Dendritic cell treated with granulocyte-macrophage colony-stimulating factor and Interleukin-4, amounts not matched to agents 40 ng/mL and 50 ng/mL, for 4 days (primary cell): ENCODE data around the gene CD14.
"Not testable (repeated sequence)": the region's sequence is repeated elsewhere in the genome, so short reads cannot be mapped to it uniquely, and the experiment has no call there.

Experiments used
- H3K27ac Mint-ChIP-seq: one replicate; pipeline ENCODE4 v1.8.0; 2022; ENCODE audit warnings: mild to moderate bottlenecking, mixed read lengths
- H3K27me3 Mint-ChIP-seq: one replicate; pipeline ENCODE4 v1.8.0; 2022; ENCODE audit warnings: mild to moderate bottlenecking, mixed read lengths
- H3K36me3 Mint-ChIP-seq: one replicate; pipeline ENCODE4 v1.8.0; 2022; ENCODE audit warnings: low read depth, mixed read lengths
- H3K4me1 Mint-ChIP-seq: one replicate; pipeline ENCODE4 v1.8.0; 2022; ENCODE audit warnings: low read depth, mixed read lengths
- H3K4me3 Mint-ChIP-seq: one replicate; pipeline ENCODE4 v1.8.0; 2022; ENCODE audit warnings: mild to moderate bottlenecking, moderate library complexity, mixed read lengths
- H3K9me3 Mint-ChIP-seq: one replicate; pipeline ENCODE4 v1.8.0; 2022; ENCODE audit warnings: mixed read lengths
- intact Hi-C: fragments of 100-400 bp; cut with micrococcal nuclease; formaldehyde crosslinking; loops from one replicate; pipeline ENCODE4 v1.15.0; 2022

The CD14 gene

DNA sequence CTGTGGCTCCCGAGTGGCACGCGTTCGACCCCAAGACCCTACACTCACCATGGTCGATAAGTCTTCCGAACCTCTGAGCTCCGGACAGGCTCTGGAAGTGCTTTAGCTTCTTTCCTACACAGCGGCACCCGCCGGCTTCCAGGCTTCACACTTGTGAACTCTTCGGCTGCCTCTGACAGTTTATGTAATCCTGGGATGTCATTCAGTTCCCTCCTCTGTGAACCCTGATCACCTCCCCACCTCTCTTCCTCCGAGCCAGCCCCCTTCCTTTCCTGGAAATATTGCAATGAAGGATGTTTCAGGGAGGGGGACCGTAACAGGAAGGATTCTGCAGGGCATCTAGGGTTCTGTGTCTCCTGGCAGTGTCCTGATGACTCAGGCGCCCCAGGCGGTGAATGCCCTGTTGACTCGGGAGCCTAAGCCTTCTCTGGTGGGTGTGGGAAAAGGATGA, at the start of gene CD14:
CD14 (minus strand) TSS at position 155 of the 451 bp plus-strand sequence; CDS start at position 51, 104 bp downstream.
- peaks cover 5% of the 10 kb centered on the region for H3K9me3 Mint-ChIP-seq
- peaks cover 33% of the 10 kb centered on the region for H3K36me3 Mint-ChIP-seq
- H3K27ac Mint-ChIP-seq, result peak within 1 kb of the TSS; percentile 84
- no peaks in the 10 kb centered on the region for H3K27me3 Mint-ChIP-seq
- peaks cover 49% of the 10 kb centered on the region for H3K4me1 Mint-ChIP-seq
- intact Hi-C loops, result no loop called here
- peak within 1 kb of the TSS; percentile 77 for H3K4me3 Mint-ChIP-seq

- H3K36me3 Mint-ChIP-seq, result peaks cover 95% of the 10 kb centered on the region
- no peaks in the 10 kb centered on the region for H3K27me3 Mint-ChIP-seq
- H3K27ac Mint-ChIP-seq, result no peak overlapping the region
- H3K4me3 Mint-ChIP-seq, result no peak overlapping the region
- intact Hi-C loops, result no loop called here
- no peaks in the 10 kb centered on the region for H3K4me1 Mint-ChIP-seq
- H3K9me3 Mint-ChIP-seq, result no peaks in the 10 kb centered on the region
Measured at GRCh38 chr5:140678993-140679392, 46.0 kb upstream of the CD14 start.

- Mint-ChIP-seq H3K4me3 (no peak overlapping the region), H3K4me1 (no peaks in the 10 kb centered on the region), H3K36me3 (peaks cover 95% of the 10 kb centered on the region), H3K27me3 (no peaks in the 10 kb centered on the region), H3K27ac (no peak overlapping the region), H3K9me3 (no peaks in the 10 kb centered on the region)
- intact Hi-C loops, result no loop called here
Measured at GRCh38 chr5:140677947-140678346, 45.0 kb upstream of the CD14 start.

DNA sequence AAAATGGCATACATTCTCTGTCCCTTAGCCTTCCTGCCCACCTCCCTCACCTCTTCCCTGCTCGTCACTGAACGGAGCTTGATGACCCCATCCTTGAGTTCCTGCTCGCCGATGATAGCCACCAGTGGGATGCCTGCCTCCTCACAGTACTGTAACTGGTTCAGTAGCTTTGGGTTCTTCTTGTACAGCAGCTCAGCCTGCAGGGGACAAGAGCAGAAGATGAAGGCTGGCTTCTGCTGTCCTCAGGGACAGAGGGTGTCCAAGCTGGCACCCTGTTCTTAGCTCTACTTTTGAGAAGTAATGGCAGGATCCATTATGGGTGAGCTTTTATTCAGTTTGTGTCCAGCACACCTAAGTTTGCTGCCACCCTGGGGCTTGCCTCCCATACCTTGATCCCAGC, 41.7 kb upstream of the CD14 start:
- Mint-ChIP-seq H3K27me3 (no peaks in the 10 kb centered on the region), H3K9me3 (no peaks in the 10 kb centered on the region), H3K27ac (peak overlapping the region; percentile 6), H3K4me3 (no peak overlapping the region), H3K36me3 (peaks cover 100% of the 10 kb centered on the region), H3K4me1 (no peaks in the 10 kb centered on the region)
- intact Hi-C loops, result no loop called here

GRCh38 chr5:140674211-140674610, 41.2 kb upstream of the CD14 start:
- H3K9me3 Mint-ChIP-seq, result no peaks in the 10 kb centered on the region
- no peaks in the 10 kb centered on the region for H3K27me3 Mint-ChIP-seq
- H3K4me3 Mint-ChIP-seq, result no peak overlapping the region
- H3K36me3 Mint-ChIP-seq, result peaks cover 100% of the 10 kb centered on the region
- H3K27ac Mint-ChIP-seq, result no peak overlapping the region
- no peaks in the 10 kb centered on the region for H3K4me1 Mint-ChIP-seq
- intact Hi-C loops, result no loop called here

- Mint-ChIP-seq H3K9me3 (no peaks in the 10 kb centered on the region), H3K4me1 (no peaks in the 10 kb centered on the region), H3K27me3 (no peaks in the 10 kb centered on the region), H3K36me3 (peaks cover 100% of the 10 kb centered on the region), H3K27ac (no peak within 1 kb of the TSS), H3K4me3 (no peak within 1 kb of the TSS)
- intact Hi-C loops, result no loop called here
Measured at GRCh38 chr5:140673187-140673976, 40.4 kb upstream of the CD14 start, which contains the start of gene DND1. TSS of gene DND1 (minus strand) at chr5:140673576. CDS start at chr5:140673542, 34 bp downstream.

DNA sequence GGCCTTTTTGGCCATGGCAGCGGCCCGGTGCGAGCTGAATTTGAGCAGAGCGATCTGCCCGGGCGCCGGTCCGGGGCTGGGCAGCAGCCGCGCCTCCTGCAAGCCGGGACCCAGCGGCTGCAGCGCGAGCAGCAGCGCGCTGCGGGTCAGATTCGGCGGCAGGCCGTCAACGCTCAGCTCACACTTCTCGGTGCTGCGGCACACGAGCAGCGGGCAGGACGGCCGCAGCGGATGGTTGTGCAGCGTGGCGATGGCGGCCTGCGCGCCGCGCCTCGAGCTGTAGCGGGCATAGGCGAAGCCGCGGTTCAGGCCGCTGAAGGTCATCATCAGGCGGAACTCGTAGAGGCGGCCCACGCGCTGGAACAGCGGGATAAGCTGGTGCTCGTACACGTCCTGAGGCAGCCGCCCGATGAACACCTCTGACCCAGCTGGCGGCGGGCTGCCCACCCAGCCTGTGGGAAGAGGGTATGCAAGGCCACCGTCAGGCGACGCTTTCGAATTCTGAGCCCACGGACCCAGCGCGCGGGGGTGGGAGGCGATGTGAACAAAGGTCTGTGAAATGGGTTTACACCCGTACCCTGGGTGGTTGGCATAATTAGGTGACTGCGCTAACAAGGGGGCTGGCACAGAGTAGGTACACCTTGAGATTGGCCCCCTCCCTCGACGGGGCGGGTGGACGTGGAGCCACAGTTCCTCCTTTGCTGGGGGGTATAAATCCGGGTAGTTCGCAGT, 39.6 kb upstream of the CD14 start:
- intact Hi-C loops, result no loop called here
- no peaks in the 10 kb centered on the region for H3K9me3 Mint-ChIP-seq
- H3K4me3 Mint-ChIP-seq, result no peak overlapping the region
- H3K4me1 Mint-ChIP-seq, result peaks cover 6% of the 10 kb centered on the region
- H3K36me3 Mint-ChIP-seq, result peaks cover 100% of the 10 kb centered on the region
- no peak overlapping the region for H3K27ac Mint-ChIP-seq
- no peaks in the 10 kb centered on the region for H3K27me3 Mint-ChIP-seq

- H3K4me1 Mint-ChIP-seq, result peaks cover 16% of the 10 kb centered on the region
- H3K9me3 Mint-ChIP-seq, result no peaks in the 10 kb centered on the region
- H3K36me3 Mint-ChIP-seq, result peaks cover 100% of the 10 kb centered on the region
- intact Hi-C loops, result no loop called here
- no peak overlapping the region for H3K4me3 Mint-ChIP-seq
- no peaks in the 10 kb centered on the region for H3K27me3 Mint-ChIP-seq
- H3K27ac Mint-ChIP-seq, result no peak overlapping the region
Measured at GRCh38 chr5:140671472-140672125, 38.6 kb upstream of the CD14 start.

GRCh38 chr5:140671035-140671434, 38.1 kb upstream of the CD14 start:
- peaks cover 100% of the 10 kb centered on the region for H3K36me3 Mint-ChIP-seq
- H3K4me1 Mint-ChIP-seq, result peaks cover 22% of the 10 kb centered on the region
- H3K27me3 Mint-ChIP-seq, H3K9me3 Mint-ChIP-seq, intact Hi-C loops, H3K4me3 Mint-ChIP-seq, H3K27ac Mint-ChIP-seq: not testable (repeated sequence)

DNA sequence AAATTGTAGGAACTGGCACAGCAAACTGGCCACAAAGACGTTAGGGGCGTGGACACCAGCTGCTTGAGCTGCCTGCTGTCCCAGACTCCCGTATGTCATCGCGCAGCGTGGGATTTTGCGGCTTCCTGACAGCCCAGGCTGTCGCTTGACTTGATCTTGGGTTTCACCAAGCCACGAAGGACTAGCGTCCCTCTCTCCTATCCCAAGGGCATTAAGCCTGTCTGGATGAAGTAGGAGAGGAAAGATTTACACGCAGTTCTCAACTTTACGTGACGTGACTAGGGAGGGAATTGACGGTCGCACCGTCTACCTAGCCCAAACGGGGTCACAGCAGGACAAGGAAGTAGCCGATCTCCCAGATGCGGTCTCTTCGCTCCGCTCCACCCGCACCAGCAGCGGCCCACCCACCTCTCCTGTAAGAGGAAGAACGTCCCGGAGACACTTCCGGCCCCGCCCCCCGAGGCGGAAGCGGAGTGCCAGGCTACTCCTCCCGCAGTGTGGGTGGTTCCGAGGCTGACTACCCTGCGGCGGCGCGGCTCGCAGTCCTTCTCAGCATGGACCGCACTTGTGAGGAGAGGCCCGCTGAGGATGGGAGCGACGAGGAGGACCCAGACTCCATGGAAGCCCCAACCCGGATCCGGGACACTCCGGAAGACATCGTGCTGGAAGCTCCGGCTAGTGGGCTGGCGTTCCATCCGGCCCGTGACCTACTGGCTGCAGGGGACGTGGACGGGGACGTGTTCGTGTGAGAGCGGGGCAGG, 31.6 kb upstream of the CD14 start, which contains the start of gene WDR55:
WDR55 (plus strand) TSS at position 546 of the 761 bp plus-strand sequence; CDS start at position 555, 9 bp downstream.
- Mint-ChIP-seq H3K9me3 (no peaks in the 10 kb centered on the region), H3K4me1 (peaks cover 48% of the 10 kb centered on the region), H3K4me3 (peak within 1 kb of the TSS; percentile 89), H3K27ac (peak within 1 kb of the TSS; percentile 98), H3K27me3 (no peaks in the 10 kb centered on the region), H3K36me3 (peaks cover 89% of the 10 kb centered on the region)
- intact Hi-C loops, result loop anchor here (1.0 to 10.0 kb wide), 5 partner anchors 17 to 260 kb away; partner anchors contain the start of genes ANKHD1, HARS1, HARS2 and IK

GRCh38 chr5:140664030-140664358, 31.0 kb upstream of the CD14 start:
- peaks cover 89% of the 10 kb centered on the region for H3K36me3 Mint-ChIP-seq
- intact Hi-C loops, result loop anchor here (1.0 to 10.0 kb wide), 5 partner anchors 17 to 259 kb away; partner anchors contain the start of genes ANKHD1, HARS1, HARS2 and IK
- H3K4me3 Mint-ChIP-seq, result peak overlapping the region; percentile 89
- H3K27me3 Mint-ChIP-seq, result no peaks in the 10 kb centered on the region
- H3K4me1 Mint-ChIP-seq, result peaks cover 48% of the 10 kb centered on the region
- peak overlapping the region; percentile 98 for H3K27ac Mint-ChIP-seq
- H3K9me3 Mint-ChIP-seq, result no peaks in the 10 kb centered on the region

DNA sequence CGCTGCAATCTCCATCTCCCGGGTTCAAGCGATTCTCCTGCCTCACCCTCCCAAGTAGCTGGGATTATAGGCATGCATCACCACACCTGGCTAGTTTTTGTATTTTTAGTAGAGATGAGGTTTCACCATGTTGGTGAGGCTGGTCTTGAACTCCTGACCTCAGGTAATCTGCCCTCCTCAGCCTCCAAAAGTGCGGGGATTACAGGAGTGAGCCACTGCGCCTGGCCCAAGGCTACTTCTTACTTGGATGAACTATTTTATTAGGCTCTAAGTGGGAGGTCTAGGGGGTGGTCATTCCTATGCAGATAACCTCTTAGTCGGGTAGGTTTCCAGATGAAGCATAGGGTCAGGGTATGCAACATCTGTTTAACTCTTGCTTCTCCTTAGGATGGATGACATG, 27.4 kb upstream of the CD14 start:
- intact Hi-C loops, result loop anchor here (10.0 kb wide), 1 partner anchor 256 kb away; the partner anchor contains the start of gene ANKHD1
- not testable (repeated sequence) for H3K4me3 Mint-ChIP-seq, H3K27me3 Mint-ChIP-seq, H3K9me3 Mint-ChIP-seq, H3K27ac Mint-ChIP-seq
- peaks cover 24% of the 10 kb centered on the region for H3K4me1 Mint-ChIP-seq
- peaks cover 90% of the 10 kb centered on the region for H3K36me3 Mint-ChIP-seq

DNA sequence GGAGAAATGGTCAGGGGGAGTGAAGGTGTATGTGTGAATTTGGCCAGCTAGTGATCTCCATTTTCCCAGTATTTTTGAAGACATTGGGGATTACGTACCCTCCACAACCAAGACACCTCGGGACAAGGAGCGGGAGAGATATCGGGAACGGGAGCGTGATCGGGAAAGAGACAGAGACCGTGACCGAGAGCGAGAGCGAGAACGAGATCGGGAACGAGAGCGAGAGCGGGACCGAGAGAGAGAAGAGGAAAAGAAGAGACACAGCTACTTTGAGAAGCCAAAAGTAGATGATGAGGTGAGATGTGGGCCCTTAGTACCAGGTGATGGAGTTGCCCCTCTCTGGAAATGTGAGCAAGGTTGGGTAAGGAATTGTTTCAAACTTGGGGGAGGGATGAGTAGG, 25.9 kb upstream of the CD14 start:
- Mint-ChIP-seq H3K9me3 (no peaks in the 10 kb centered on the region), H3K27ac (no peak overlapping the region), H3K4me3 (no peak overlapping the region), H3K36me3 (peaks cover 92% of the 10 kb centered on the region), H3K27me3 (no peaks in the 10 kb centered on the region), H3K4me1 (peaks cover 21% of the 10 kb centered on the region)
- intact Hi-C loops, result no loop called here
